Kidney (tissue), 14 donors: ENCODE measurements around the gene C5orf63. TPM values are rescaled to one million over a fixed set of nuclear protein-coding genes. Genes with fewer than 3 reads are reported as not detected.

Source experiments
- DNase-seq, 5 donors: peaks; one replicate each; pipeline ENCODE4 v3.0.0-alpha.2; 2013 to 2020
- FAIRE-seq: peaks from 2 replicates; lab custom pipeline; 2012; peaks lifted over from hg19 to GRCh38; lab: Jason Lieb, UNC
- H3K27ac ChIP-seq, 2 donors: one replicate each; pipeline ENCODE4 v1.7.0; 2013; ENCODE audit warnings: low read depth in 2 of 2, low read length in 2 of 2, inconsistent platforms in 1 of 2
- H3K27me3 ChIP-seq: one replicate; pipeline ENCODE4 v1.7.1; 2013; ENCODE audit warnings: low read length, inconsistent platforms; ENCODE audit not compliant: control insufficient read depth, insufficient read depth
- H3K36me3 ChIP-seq, 3 donors: one replicate each; pipeline versions ENCODE4 v1.7.0 to v1.7.1; 2013; ENCODE audit warnings: low read length in 3 of 3, control low read depth in 1 of 3, inconsistent platforms in 1 of 3; ENCODE audit not compliant: insufficient read depth in 3 of 3, control insufficient read depth in 2 of 3
- H3K4me1 ChIP-seq, 3 donors: one replicate each; pipeline versions ENCODE4 v1.7.0 to v1.7.1; 2013; ENCODE audit warnings: low read length in 3 of 3, inconsistent platforms in 1 of 3, low read depth in 1 of 3; ENCODE audit not compliant: control insufficient read depth in 2 of 3, insufficient read depth in 2 of 3
- H3K4me3 ChIP-seq, 3 donors: one replicate each; pipeline versions ENCODE4 v1.7.0 to v1.8.1; 2013; ENCODE audit warnings: low read length in 3 of 3, control low read depth in 1 of 3, inconsistent platforms in 1 of 3
- H3K9ac ChIP-seq, 3 donors: one replicate each; pipeline versions ENCODE4 v1.7.0 to v1.7.1; 2013; ENCODE audit warnings: low read length in 3 of 3, control low read depth in 1 of 3, inconsistent platforms in 1 of 3
- H3K9me3 ChIP-seq, 3 donors: one replicate each; pipeline versions ENCODE4 v1.7.0 to v1.7.1; 2013; ENCODE audit warnings: low read length in 3 of 3, control low read depth in 1 of 3, inconsistent platforms in 1 of 3; ENCODE audit not compliant: control insufficient read depth in 2 of 3, insufficient read depth in 1 of 3
- intact Hi-C: fragments of 100-400 bp; cut with DNase I; formaldehyde crosslinking; loops from one replicate; pipeline ENCODE4 v1.11.1; 2022
- polyA plus RNA-seq: library from polyadenylated mRNA; stranded (reverse); fragments of 350-450 nt; fragmentation: Illumina TruSeq; extraction: RNeasy Lipid Tissue Mini Kit (QIAGEN cat#74804); gene quantifications from one replicate; pipeline ENCODE4 v1.2.3, GENCODE V29; 2014; ENCODE audit warnings: low read depth, low replicate concordance; ENCODE audit not compliant: insufficient read depth
- total RNA-seq: library from RNA; stranded (reverse); fragmentation: NEBNext Ultra II Directional; extraction: Animal tissue kit (Norgen Biotek cat#: 25700); gene quantifications from one replicate; pipeline ENCODE4 v1.2.1, GENCODE V29; 2021
- TF ChIP-seq, protein P1 (sequence below): IDR thresholded peaks from 3 replicates; pipeline ENCODE4 v1.5.1; 2012; ENCODE audit warnings: mild to moderate bottlenecking, moderate library complexity, borderline replicate concordance; ENCODE audit not compliant: insufficient read depth; ENCODE audit errors: extremely low read depth
- donor health status: control.
- donor health status: control.
- donor health status: control.
- donor health status: control.
- donor health status: control.
- donor health status: DM: yes; HTN: yes; CAD: no.
- donor health status: Normal renal cell carcinoma (clear cell type).

C5orf63 gene
- total and polyA plus RNA-seq, 2 donors from 2014 or later, result 5.8 to 8.5 TPM

DNA sequence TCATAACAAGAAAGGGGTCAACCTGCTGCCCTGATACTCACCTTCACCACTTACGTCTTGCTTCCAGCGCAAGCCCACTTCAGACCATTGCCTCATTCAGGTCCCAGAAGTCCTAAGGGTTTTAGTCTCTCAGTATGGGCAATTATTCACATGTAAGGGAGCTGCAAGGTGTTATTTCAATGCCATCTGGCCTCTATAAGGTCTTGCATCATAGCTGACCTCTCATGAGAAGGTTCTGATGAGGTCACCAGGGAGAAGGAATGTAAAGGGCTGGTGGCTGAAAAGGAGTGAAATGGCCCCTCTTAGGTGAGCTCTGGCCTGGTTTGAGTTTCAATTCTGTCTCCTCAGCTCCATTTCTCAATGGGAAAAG is 41.5 kb downstream of the C5orf63 start:
- intact Hi-C loops, result no loop called here
- Histone ChIP-seq H3K27me3 (peaks cover 5% of the 10 kb centered on the region), H3K9ac (no peak overlapping the region), H3K4me1 (no peaks in the 10 kb centered on the region), H3K36me3 (no peaks in the 10 kb centered on the region), H3K4me3 (no peak overlapping the region), H3K9me3 (no peaks in the 10 kb centered on the region), H3K27ac (no peak overlapping the region)
- FAIRE-seq (no peak), DNase-seq (no peak)
- TF ChIP-seq, protein P1, sequence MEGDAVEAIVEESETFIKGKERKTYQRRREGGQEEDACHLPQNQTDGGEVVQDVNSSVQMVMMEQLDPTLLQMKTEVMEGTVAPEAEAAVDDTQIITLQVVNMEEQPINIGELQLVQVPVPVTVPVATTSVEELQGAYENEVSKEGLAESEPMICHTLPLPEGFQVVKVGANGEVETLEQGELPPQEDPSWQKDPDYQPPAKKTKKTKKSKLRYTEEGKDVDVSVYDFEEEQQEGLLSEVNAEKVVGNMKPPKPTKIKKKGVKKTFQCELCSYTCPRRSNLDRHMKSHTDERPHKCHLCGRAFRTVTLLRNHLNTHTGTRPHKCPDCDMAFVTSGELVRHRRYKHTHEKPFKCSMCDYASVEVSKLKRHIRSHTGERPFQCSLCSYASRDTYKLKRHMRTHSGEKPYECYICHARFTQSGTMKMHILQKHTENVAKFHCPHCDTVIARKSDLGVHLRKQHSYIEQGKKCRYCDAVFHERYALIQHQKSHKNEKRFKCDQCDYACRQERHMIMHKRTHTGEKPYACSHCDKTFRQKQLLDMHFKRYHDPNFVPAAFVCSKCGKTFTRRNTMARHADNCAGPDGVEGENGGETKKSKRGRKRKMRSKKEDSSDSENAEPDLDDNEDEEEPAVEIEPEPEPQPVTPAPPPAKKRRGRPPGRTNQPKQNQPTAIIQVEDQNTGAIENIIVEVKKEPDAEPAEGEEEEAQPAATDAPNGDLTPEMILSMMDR, result no peak

DNA sequence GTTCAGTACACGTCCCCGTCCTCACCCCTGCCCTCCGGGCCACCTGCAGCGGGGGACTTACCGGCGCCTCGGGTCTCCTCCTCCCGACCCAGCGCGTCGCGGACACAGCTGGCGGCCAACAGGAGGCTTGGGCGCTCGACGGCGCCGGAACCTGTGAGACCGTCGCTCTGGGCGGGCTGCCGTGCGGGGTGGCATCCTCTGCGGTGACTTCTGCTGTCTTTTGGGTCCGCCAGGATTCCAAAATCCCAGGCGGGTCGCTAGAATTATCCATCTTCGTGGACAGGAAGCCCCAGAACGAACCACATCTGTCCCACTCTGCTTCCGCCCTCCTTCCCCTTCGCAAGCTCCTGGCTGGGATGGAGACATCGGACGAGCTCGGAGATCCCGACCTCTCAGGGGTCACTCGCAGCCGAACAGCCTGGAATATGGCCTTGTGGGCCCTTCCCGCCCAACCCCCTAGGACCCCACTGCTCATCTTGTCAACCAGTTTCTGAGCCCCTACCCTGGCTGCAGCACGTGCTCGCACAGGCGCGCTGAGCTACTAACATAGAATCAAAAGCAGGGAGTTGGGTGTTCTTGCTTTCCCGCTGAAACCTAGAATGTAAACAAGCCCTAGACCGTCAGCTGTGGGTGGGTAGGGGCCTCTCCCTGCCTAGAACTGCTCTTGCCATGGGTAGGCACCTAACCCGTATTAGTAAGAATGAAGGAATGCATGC is 42.0 kb downstream of the C5orf63 start:
- intact Hi-C loops, result no loop called here
- FAIRE-seq, result no peak
- peak overlapping the region in 2 of 3 donors; percentile 17 to 41 for H3K9ac ChIP-seq

DNA sequence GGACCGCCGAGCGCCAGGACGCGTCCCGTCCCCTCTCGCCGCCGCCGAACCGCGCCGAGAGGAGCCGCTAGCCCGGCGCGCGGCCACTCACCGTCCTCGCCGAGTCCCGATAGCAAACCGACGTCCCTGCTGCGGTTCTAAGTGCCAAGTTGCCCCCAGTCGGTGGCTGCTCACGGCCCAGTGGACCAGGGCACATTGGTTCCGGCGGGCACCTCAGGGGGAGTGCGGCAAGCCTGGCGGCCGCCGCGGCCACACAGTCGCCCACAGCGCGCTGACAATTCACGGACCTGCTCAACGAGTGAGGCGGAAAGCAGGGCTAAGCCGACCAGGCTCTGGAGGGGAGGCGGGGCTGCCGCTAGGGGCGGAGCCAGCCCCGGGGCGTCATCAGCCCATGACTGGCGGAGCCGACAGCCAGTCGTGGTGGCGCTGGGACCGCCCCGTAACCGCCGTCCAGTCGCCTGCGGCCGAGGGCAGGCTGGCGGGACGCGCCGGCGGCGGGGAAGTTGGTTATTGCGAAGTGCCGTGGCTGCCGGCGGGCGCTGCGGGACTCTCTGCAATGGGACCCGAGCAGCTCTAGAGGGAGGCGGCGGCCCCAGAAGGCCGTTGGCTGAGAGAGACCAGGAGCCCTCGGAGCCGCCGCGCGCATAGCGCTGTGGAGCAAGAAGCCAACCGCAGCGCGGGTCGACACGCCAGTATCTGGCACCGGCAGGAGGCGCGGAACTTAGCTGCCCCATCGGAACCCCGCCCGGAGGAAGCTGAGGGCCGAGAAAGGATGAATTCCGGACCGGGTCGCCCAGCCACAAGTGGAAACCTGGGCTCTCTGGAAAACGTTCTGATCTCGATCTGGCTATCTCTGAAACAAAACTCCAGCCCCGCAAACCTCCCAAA is 42.8 kb downstream of the C5orf63 start, which contains the start of gene MARCHF3:
Gene MARCHF3 (minus strand): TSS at position 300 of the 888 bp plus-strand sequence. CDS start 112,387 bp downstream, outside the sequence.
- Histone ChIP-seq H3K27me3 (peaks cover 5% of the 10 kb centered on the region), H3K9me3 (no peaks in the 10 kb centered on the region), H3K4me3 (peak within 1 kb of the TSS; percentile 59 to 80 (median 61)), H3K4me1 (no peaks in the 10 kb centered on the region), H3K9ac (peak within 1 kb of the TSS; percentile 26 to 57 (median 56)), H3K27ac (peak within 1 kb of the TSS; percentile 69 to 75), H3K36me3 (no peaks in the 10 kb centered on the region)
- TF ChIP-seq, protein P1, result peak; percentile 11
- DNase-seq (peak; percentile 96 to 98 (median 98)), FAIRE-seq (no peak)
- intact Hi-C loops, result no loop called here

More for the DNA sequence above, 42.0 kb downstream of the C5orf63 start:
- peaks cover 5% of the 10 kb centered on the region for H3K27me3 ChIP-seq
- H3K4me1 ChIP-seq, result no peaks in the 10 kb centered on the region
- no peaks in the 10 kb centered on the region for H3K9me3 ChIP-seq
- peak in 2 of 5 donors; percentile 61 to 83 for DNase-seq
- H3K27ac ChIP-seq, result no peak overlapping the region
- peak overlapping the region; percentile 43 to 80 (median 51) for H3K4me3 ChIP-seq
- TF ChIP-seq, protein P1, result no peak
- no peaks in the 10 kb centered on the region for H3K36me3 ChIP-seq
